Natural killer cell (primary cell): Measurements from ENCODE around the gene ARID3C. TPM values are rescaled to one million over a fixed set of nuclear protein-coding genes. Genes with fewer than 3 reads are reported as not detected.
A peak's percentile ranks its signal among the peaks of the same experiment; 100 is the strongest.

Source experiments
- ATAC-seq, 3 donors: fragments of 150-1000 bp in 2 of 3; fragments of 200-7000 bp in 1 of 3; cut with Tn5 transposase; 1 replicate in 1 of 3; 2 replicates in 2 of 3; pipeline ENCODE4 v1.10.0; 2021; ENCODE audit warnings: mild to moderate bottlenecking in 2 of 3, moderate library complexity in 2 of 3
- DNase-seq, 2 donors: peaks; one replicate each; pipeline versions ENCODE4 v3.0.0 to v3.0.0-alpha.2; 2013 to 2021; ENCODE audit warnings: mixed read lengths in 1 of 2
- H3K27ac ChIP-seq: one replicate; pipeline ENCODE4 v1.5.1; 2013; ENCODE audit warnings: mild to moderate bottlenecking, low read length
- H3K27me3 ChIP-seq: one replicate; pipeline ENCODE4 v1.6.1; 2013; ENCODE audit warnings: low read length; ENCODE audit not compliant: control insufficient read depth, insufficient read depth
- H3K36me3 ChIP-seq: one replicate; pipeline ENCODE4 v1.6.1; 2013; ENCODE audit warnings: low read length; ENCODE audit not compliant: control insufficient read depth, insufficient read depth
- H3K4me1 ChIP-seq: one replicate; pipeline ENCODE4 v1.6.1; 2013; ENCODE audit warnings: low read length; ENCODE audit not compliant: control insufficient read depth, insufficient read depth
- H3K4me3 ChIP-seq: one replicate; pipeline ENCODE4 v1.5.1; 2013; ENCODE audit warnings: low read length
- H3K9me3 ChIP-seq: one replicate; pipeline ENCODE4 v1.6.1; 2013; ENCODE audit warnings: low read length; ENCODE audit not compliant: control insufficient read depth, insufficient read depth
- H3K27ac Mint-ChIP-seq, 2 donors: one replicate each; pipeline ENCODE4 v1.8.0; 2022; ENCODE audit warnings: mild to moderate bottlenecking in 2 of 2, mixed read lengths in 2 of 2, moderate library complexity in 1 of 2
- H3K27me3 Mint-ChIP-seq, 2 donors: one replicate each; pipeline ENCODE4 v1.8.0; 2022; ENCODE audit warnings: low read depth in 2 of 2, mixed read lengths in 2 of 2
- H3K36me3 Mint-ChIP-seq: one replicate; pipeline ENCODE4 v1.8.0; 2022; ENCODE audit warnings: mixed read lengths
- H3K4me1 Mint-ChIP-seq, 2 donors: one replicate each; pipeline ENCODE4 v1.8.0; 2022; ENCODE audit warnings: mixed read lengths in 2 of 2
- H3K4me3 Mint-ChIP-seq: one replicate; pipeline ENCODE4 v1.8.0; 2022; ENCODE audit warnings: mild to moderate bottlenecking, moderate library complexity, mixed read lengths
- H3K9me3 Mint-ChIP-seq, 2 donors: one replicate each; pipeline ENCODE4 v1.8.0; 2022; ENCODE audit warnings: mixed read lengths in 2 of 2
- WGBS: methylation state at CpG from one replicate; pipeline ENCODE4 v1.1.7; 2013; ENCODE audit warnings: missing lambda C conversion rate; ENCODE audit not compliant: insufficient coverage; 5-methylcytosine and 5-hydroxymethylcytosine counted together
- intact Hi-C: fragments of 100-400 bp; cut with micrococcal nuclease; formaldehyde crosslinking; loops from one replicate; pipeline ENCODE4 v1.14.2; 2022
- total RNA-seq, 4 donors: library from RNA; stranded (reverse); fragments of 120-200 nt in 1 of 4; gene quantifications; one replicate each; pipeline versions ENCODE4 v1.2.3 to v1.2.4, GENCODE V29; 2013 to 2022
- TF ChIP-seq, protein P1 (sequence below): fragments of 200-600 bp; IDR thresholded peaks from one replicate; pipeline ENCODE4 v1.8.0; 2022; ENCODE audit warnings: antibody characterized with exemption

ARID3C gene
- total RNA-seq, 3 donors from 2014 or later (not counting 1 experiment from before 2014, with no cell fraction given) = 0.24 to 0.77 TPM; not detected in 1

GRCh38 chr9:34577400-34578240, 51.2 kb downstream of the ARID3C start:
- TF ChIP-seq, protein P1, sequence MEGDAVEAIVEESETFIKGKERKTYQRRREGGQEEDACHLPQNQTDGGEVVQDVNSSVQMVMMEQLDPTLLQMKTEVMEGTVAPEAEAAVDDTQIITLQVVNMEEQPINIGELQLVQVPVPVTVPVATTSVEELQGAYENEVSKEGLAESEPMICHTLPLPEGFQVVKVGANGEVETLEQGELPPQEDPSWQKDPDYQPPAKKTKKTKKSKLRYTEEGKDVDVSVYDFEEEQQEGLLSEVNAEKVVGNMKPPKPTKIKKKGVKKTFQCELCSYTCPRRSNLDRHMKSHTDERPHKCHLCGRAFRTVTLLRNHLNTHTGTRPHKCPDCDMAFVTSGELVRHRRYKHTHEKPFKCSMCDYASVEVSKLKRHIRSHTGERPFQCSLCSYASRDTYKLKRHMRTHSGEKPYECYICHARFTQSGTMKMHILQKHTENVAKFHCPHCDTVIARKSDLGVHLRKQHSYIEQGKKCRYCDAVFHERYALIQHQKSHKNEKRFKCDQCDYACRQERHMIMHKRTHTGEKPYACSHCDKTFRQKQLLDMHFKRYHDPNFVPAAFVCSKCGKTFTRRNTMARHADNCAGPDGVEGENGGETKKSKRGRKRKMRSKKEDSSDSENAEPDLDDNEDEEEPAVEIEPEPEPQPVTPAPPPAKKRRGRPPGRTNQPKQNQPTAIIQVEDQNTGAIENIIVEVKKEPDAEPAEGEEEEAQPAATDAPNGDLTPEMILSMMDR = no peak
- peaks cover 51 to 60% of the 10 kb centered on the region in 2 donors for H3K27me3 Mint-ChIP-seq

GRCh38 chr9:34576597-34577399, 52.1 kb downstream of the ARID3C start:
- H3K27me3 Mint-ChIP-seq = peaks cover 47 to 60% of the 10 kb centered on the region in 2 donors
- WGBS = 73% methylated on average over 14 of the region's 14 CpGs
- ATAC-seq (no peak), DNase-seq (no peak)
- TF ChIP-seq, protein P1 = no peak
- Histone ChIP-seq H3K4me1 (peaks cover 8% of the 10 kb centered on the region), H3K9me3 (no peaks in the 10 kb centered on the region), H3K27me3 (peaks cover 25% of the 10 kb centered on the region), H3K4me3 (no peak overlapping the region), H3K36me3 (no peaks in the 10 kb centered on the region), H3K27ac (no peak overlapping the region)
- no peaks in the 10 kb centered on the region for H3K9me3 Mint-ChIP-seq
- H3K4me1 Mint-ChIP-seq = peaks cover 0 to 8% of the 10 kb centered on the region in 2 donors
- H3K4me3 Mint-ChIP-seq = peak overlapping the region; percentile 63
- no peaks in the 10 kb centered on the region for H3K36me3 Mint-ChIP-seq
- no peak overlapping the region for H3K27ac Mint-ChIP-seq
- intact Hi-C loops = no loop called here

More at GRCh38 chr9:34577400-34578240, 51.2 kb downstream of the ARID3C start:
- Histone ChIP-seq H3K27ac (no peak overlapping the region), H3K27me3 (peaks cover 25% of the 10 kb centered on the region), H3K4me3 (no peak overlapping the region), H3K9me3 (no peaks in the 10 kb centered on the region), H3K4me1 (peaks cover 8% of the 10 kb centered on the region), H3K36me3 (no peaks in the 10 kb centered on the region)
- ATAC-seq (peak in 1 of 3 donors; percentile 39), DNase-seq (no peak)
- Mint-ChIP-seq H3K27ac (no peak overlapping the region), H3K4me3 (peak overlapping the region; percentile 63), H3K9me3 (no peaks in the 10 kb centered on the region), H3K36me3 (no peaks in the 10 kb centered on the region), H3K4me1 (peaks cover 0 to 8% of the 10 kb centered on the region in 2 donors)
- WGBS = 2% methylated on average over 60 of the region's 62 CpGs
- intact Hi-C loops = no loop called here

DNA sequence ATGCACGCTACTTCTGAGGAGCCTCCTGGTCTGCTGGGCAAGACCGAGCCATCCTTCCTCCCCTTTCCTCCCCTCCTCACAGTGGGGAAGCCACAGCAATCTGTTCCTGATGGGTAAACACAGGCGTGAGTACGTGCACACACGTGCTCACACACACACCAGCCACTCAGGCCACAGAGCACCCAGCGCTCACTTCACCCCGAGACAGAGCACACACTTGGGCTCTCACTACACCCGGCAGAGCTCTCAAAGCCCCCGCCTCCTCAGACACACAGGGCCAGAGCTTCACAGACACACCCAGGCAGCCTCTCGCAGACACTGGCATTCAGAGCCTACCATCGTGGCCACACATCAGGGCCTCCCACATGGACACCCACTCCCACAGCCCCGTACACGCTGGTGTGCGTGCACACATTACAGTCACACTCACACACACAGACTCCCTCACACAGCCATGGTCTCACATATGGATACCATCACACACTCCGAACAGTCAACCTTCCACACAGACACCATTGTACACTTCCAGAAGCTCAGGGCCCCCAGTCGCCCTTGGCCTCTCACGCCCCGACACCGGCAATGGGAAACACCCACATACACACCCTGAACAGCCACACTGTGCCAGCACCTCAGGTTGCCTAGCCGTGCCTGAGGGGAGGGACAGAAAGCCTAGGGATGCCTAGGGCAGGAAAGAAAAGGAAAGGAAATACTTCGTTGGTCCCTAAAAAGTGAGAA, 52.8 kb downstream of the ARID3C start:
- no peak for ATAC-seq
- no peak overlapping the region for H3K4me3 Mint-ChIP-seq

More for the DNA sequence above, 52.8 kb downstream of the ARID3C start:
- intact Hi-C loops = no loop called here
- TF ChIP-seq, protein P1 = no peak
- Histone ChIP-seq H3K27ac (no peak overlapping the region), H3K4me3 (no peak overlapping the region), H3K36me3 (no peaks in the 10 kb centered on the region), H3K27me3 (peaks cover 25% of the 10 kb centered on the region), H3K4me1 (peaks cover 8% of the 10 kb centered on the region), H3K9me3 (no peaks in the 10 kb centered on the region)
- Mint-ChIP-seq H3K27me3 (peaks cover 46 to 54% of the 10 kb centered on the region in 2 donors), H3K27ac (no peak overlapping the region), H3K9me3 (no peaks in the 10 kb centered on the region), H3K4me1 (peaks cover 0 to 8% of the 10 kb centered on the region in 2 donors), H3K36me3 (no peaks in the 10 kb centered on the region)
- 73% methylated on average over 20 of the region's 21 CpGs for WGBS
- no peak for DNase-seq
